OCI-LY3 (cell line): Measurements from ENCODE around the gene PTGS1.

Experiments used
- CTCF ChIP-seq: fragments of 200-600, 300-600 bp; sonication (generic); IDR thresholded peaks from 2 replicates; pipeline ENCODE4 v1.5.1; 2014; ENCODE audit warnings: antibody characterized with exemption, low read length, low read depth
- EZH2phosphoT487 ChIP-seq: fragments of 200-600 bp; shearing (Covaris generic); IDR thresholded peaks from 2 replicates; pipeline ENCODE4 v1.6.1; 2018; ENCODE audit warnings: antibody characterized with exemption, mixed run types, low read depth

GRCh38 chr9:122331523-122331927 lies 39.3 kb upstream of the PTGS1 start:
- TF ChIP-seq CTCF, result no peak
- TF ChIP-seq EZH2phosphoT487, result no peak
